GM21529 (cell line): ENCODE results near the gene INSIG1.

Source experiments
- ATAC-seq: cut with Tn5 transposase; IDR thresholded peaks from one replicate; pipeline ENCODE4 v1.9.1; 2021; ENCODE audit not compliant: unreplicated experiment

The INSIG1 gene

DNA sequence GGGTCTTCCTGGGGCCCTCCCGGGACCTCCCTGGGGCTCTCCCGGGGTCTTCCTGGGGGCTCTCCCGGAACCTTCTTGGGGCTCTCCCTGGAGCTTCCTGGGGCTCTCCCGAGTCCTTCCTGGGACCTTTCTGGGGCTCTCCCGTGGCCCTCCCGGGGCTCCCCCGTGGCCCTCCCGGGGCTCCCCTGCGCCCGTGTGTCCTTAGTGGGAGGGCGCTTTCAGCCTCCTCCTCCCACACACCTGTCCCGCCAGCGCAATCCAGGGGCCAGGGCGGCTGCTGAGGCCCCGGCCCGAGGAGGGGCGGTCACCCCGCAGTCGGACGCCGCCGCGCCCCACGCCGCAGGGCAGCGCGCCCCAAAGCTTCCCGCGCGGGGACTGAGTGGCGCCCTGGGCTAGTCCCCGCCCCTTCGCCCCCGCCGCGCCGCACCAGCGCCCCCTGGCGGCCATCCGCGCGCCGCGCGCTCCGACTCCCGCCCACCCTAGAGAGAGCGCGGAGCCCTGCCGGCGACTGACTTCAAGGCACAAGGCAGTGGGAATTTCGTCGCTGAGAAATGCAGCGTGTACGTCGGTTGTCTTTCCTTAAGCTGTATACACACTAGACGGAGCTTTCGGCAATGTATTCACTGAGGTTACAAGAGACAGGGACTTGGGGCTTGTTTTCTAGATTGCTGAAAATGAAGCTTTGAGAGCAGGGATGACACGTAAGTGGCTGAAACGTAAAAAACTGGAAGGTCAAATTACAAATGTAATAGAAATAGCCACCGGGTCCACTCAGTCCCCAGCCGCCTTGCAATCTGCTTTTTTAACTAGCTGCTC, 47.1 kb downstream of the INSIG1 start:
- ATAC-seq, result peak; percentile 84

DNA sequence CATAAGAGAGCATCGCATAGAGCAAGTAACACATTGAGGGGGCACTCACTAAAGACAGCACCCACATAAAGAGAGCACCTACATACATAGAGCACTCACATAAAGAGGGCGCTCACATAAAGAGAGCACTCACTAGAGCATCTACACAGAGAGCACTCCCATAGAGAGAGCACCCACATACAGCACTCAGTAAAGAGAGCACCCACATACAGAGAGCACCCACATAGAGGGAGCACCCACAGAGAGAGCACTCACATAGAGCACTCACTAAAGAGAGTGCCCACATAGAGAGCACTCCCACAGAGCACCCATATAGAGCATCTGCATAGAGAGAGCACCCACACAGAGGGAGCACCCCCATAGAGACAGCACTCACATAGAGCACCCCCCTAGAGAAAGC, 47.8 kb downstream of the INSIG1 start:
- ATAC-seq, result no peak

DNA sequence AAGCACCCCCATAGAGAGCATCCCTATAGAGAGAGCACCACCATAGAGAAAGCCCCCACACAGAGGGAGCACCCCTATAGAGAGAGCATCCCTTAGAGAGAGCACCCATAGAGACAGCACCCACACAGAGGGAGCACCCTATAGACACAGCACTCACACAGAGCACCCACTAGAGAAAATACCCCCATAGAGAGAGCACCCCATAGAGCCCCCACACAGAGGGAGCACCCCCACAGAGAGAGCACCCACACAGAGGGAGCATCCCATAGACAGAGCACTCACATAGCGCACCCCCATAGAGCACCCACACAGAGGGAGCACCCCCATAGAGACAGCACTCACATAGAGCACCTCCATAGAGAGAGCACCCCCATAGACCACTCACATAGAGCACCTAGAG, 48.6 kb downstream of the INSIG1 start:
- no peak for ATAC-seq

DNA sequence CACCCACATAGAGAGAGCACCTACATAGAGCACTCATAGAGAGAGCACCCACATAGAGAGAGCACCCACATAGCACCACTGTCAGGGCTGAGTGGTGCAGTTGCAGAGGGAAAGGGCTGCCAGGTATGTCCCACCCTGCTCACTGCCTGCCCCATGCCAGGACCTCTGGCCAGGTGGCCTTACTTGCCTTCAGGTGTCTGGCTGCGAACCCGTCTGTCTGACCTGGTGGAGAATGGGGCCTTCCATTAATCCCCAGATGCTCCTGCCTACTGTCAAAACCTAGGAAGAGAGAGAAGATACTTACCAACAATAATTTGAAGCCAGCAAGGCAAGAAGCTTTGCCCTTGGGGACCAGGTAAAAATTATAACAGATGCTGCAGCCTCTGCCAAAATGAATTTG, 51.1 kb downstream of the INSIG1 start:
- ATAC-seq, result no peak

DNA sequence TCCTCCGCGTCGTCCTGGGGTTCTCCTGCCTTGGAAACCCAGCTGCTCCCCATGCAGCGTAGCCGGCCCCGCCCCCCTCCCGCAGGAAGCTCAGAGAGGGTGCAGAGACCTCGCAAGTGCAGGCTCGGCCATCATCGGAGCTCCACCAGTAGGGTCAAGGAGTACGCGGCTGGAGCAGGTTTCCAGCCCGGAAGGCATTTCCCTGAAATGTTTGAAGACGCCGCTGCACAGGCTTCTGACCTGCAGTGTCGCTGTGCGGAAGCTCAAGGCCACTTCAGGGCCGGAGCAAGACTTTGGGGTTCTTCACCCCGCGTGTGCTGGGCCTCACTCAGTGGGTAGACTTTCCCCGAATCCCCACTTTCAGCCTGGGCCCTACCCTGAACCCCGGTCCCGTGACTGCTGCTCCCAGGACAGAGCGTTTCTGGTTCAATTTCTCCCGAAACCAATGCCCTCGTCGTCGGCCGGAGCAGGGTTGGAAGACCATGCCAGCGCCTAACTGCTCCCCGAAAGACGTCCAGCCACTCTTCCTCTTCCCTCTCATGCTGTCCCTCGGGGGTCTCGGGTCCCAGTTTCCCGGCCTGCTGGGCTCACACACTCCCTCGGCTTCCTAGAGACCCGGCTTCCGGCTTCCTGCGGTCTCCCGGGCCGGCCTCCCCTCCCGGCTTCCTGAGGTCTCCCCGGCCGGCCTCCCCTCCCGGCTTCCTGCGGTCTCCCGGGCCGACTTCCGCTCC, 52.1 kb downstream of the INSIG1 start:
- ATAC-seq, result no peak

DNA sequence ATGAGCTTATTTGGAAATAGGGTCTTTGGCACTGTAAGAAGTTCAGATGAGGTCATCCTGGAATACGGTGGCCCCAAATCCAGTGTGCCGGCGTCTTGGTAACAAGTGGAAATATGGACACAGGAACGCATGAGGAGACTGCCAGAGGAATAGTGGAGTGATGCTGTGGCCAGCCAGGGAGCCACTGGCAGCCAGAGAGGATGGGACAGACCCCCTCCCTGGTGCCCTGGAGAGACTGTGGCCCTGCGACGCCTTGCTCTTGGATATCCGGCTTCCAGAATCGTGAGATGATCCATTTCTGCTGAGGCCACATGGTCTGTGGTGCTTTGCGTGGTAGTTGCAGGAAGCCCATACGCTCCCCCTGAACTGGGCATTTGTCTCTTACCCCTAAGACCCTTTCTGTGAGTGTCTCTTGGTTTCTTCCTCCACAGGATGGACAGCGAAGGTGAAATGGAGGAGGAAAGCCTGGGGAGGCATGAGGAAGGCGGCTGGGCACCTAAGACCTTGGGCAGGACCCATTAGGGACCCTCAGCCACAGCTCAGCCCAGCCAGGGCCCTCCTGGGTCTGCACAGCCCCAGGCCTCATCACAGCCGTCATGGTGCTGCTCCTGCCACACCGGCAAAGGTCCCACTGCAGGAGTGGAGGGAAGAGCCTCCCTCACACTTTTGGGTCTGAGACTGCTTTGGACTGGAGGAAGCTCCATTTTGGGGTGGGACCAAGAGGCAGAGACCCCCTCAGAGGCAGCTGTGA, 53.6 kb downstream of the INSIG1 start:
- no peak for ATAC-seq

DNA sequence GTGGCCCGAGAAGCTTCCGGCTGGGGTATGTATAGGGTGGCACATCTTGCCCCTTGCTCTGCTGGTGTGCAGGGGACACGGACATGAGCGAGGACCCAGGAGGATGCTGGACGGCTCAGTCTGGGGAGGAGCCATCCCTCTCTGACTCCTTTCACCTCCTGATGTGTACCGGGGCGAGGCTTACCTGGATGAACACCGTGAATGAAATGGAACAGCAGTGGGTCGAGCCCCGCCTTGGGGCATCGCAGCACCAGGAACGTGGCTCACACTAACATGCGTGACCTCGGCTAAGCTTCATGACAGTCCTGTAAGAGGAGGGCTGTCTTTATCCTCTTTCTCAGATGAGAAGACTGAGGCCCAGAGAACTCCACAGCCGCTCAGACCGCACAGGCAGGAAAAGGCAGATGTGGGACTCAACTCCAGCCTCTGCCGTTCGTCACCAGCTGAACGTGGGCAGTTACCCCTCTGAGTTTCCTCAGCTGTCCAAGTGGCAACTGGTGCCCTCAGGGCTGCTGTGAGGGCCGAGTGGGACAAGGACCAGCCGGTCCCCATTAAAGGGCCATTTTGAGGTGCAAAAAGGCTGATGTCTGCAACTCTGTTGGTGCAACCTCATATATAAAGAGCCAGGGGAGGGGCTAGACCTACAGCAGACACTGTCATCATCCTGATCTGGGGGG, 54.5 kb downstream of the INSIG1 start:
- no peak for ATAC-seq

DNA sequence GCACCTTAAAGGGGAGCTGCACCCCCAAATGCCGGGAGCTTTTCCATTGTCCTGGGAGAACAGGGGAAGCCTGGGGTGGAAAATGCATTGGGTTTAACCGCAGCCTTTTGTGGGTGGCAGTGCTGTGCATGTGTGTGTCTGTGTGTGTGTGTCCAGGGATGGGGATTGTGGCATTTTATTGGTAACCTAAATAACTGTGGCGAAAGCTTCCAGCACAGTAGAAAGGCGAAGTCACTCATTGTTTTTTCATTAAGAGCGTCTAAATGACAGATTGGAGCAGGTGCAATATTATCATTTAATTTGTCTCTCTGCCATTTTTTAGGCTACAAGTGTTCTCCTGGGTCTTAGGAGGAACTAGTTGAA, 55.1 kb downstream of the INSIG1 start:
- no peak for ATAC-seq

DNA sequence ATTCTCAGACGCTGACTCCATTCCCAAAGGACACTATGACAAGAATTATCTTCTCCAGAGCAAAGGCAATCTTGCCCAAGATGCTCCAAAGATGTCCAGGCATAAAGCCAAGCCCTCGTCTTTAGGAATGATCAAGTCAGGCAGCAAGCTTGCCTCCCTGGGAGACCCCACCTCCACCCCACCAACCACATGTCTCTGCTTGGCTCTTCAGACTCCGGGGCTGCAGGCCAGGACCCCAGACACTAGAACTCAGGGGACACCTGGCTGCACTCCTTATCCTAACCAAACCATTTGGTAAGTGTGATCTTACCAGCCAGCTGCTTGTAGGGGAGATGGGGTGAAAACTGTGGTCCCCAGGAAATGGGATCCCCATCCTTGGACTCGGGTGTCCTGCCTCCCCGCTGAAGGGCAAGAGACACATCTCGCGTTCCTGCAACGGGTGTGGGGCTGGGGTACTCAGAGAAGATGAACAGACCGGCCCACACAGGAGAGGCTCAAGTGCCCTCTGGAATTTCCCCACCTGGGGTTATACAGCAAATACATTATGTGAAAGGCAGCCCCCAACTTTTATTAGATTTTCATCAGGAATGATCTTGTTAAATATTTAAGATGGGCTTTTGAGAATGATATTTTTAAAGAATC, 55.7 kb downstream of the INSIG1 start:
- ATAC-seq, result no peak

DNA sequence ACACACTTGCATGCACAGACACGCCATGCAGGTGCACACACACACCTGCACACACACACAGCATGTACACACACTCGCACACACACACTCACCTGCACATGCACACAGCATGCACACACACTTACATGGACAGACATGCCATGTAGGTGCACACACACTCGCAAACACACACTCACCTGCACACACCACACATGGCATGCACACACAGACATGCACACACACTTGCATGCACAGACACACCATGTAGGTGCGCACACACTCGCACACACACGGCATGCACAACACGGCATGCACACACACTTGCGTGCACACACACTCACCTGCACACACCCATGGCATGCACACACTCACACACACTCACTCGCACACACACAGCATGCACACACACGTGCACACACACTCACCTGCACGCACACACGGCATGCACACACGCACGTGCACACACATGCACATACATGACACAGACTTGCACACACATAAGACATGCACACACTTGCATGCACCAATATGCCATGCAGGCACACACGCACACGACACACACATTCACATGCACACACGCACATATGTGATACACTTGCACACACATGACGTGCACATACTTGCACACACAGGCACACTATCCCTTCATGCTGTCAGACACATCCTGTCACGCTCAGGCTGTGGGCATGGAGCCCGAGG, 56.8 kb downstream of the INSIG1 start:
- ATAC-seq, result no peak

DNA sequence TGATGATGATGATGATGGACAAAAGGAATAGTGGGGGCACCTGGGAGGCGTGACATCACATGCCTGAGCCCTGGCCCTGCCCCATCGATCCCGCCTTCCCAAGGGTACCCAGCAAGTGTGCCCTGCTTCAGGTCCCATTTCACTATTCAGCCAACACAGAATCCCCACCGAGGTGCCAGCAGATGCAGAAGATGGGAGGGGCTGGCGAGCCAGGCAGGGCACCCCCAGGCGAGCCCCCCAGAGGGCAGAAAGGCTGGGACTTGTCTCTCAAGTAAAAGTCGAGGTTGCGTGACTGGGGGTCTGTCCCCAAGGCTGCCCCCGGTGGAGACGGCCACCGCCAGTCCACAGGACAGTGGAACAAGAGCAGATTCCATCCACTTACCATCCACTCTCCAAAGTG, 57.5 kb downstream of the INSIG1 start:
- ATAC-seq, result no peak

DNA sequence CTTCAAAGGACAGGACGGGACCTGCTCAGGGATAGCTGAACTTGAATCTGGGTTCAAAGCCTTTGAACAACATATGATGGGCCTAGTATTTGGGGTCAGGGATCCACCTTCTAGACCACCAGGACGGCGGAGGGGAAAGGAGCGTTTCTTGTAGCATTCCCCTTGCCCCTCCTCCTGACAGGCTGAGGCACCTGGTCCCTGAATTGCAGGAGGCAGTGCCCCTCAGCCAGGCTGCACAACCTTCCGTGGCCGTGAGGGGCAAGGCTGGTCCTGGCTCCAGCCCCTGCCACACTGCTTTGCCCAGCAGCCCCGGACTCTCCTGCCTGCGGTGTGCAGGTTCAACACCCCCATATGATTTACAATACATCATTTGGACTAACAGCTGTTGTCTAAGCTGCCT, 58.1 kb downstream of the INSIG1 start:
- ATAC-seq, result no peak

DNA sequence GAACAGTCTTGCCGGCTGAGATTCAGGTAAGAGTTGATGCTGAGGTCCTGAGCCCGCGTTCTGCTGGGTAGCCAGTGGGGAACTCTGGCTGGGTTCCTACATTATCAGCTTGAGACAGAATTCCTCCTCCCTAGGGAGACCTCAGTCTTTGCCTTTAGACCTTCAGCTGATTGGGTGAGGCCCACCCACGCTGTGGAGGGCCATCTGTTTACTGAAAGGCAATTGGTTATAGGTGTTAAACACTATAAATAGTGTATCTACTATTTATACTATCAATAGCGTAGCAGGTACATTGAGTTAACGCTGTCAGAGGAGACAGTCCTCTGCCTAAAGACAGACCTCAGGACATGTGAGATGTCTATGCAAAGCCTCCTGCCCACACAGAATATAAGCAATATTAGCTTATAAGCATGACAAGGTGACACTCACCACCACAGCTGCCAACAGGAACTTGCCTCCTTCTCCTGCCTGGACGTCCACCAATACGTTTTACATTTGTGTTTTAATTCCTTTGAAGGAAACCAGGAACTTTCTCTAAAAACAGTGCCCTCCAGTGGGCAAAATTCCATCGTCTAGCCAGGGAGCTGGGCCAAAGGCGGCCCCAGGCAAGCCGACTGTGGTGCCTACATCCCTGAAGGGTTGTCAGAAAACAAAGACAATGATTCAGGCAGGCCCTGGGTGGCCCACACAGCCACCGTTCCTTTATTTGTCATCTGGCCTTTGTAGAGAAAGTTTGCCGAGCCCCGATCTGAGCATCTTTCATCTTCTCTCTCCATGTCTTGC, 58.8 kb downstream of the INSIG1 start:
- no peak for ATAC-seq

DNA sequence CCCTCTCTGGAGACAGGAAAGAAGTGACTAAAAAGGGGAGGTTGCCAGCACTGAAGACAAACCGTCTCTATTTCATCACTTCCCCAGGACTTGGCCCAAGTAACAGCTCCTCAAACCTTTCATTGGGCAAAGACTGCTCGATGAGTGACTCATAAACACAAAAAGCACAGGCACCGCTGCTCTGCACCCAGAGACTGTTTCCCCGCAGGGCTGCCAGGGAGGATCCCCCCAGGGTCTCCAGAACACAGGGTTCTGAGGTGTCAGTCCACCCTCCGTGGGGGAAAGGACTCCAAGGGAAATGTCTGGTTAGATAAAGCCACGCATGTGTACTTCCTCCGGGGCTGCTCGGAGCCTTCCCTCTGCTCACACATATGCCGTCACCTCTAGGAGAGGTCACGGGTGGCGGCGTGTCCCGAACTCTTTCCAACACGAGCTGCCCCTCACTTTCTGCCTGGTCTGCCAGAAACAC, 59.9 kb downstream of the INSIG1 start:
- ATAC-seq, result no peak

DNA sequence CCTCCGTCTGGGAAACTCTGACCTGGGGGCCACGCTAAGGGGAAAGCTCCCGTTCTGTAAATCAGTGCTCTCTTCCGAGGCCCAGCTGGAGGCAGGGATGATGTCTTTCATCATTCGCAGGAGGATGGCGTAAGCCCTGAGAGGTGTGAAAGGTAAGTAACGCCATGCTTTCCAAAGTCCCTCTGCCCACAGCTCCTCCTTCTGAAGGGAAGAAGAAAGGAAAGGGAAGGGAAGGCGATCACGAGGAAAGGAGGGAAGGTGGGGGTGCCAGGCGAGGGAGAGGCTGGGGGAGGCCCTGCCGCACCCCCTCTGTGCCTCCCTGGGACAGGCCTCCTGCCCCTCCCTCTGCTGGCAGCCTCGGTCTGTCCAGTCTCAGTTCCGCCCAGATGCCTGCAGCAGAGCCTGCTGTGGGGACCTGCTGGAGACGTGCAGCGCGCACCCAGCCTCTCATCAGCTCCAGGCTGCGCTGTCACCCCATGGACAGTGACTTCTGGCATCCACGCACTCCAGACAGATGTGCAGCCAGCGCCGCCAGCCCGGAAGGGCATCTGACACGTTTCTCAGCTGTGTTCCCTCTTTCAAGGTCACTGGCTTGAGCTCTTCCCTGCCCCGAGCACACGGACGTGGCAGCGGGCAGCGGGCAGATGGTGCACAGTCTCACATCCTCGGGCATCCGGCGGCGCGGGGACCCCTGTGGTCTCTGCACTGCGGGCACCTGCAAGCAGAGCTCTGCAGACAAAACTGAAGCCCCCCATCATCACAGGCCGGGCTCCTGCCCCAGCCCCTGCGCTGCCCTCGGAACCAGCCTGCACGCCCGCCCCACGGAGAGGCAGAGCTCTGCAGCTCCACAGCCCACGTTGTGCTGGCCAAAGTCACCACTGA, 60.6 kb downstream of the INSIG1 start:
- ATAC-seq, result no peak

DNA sequence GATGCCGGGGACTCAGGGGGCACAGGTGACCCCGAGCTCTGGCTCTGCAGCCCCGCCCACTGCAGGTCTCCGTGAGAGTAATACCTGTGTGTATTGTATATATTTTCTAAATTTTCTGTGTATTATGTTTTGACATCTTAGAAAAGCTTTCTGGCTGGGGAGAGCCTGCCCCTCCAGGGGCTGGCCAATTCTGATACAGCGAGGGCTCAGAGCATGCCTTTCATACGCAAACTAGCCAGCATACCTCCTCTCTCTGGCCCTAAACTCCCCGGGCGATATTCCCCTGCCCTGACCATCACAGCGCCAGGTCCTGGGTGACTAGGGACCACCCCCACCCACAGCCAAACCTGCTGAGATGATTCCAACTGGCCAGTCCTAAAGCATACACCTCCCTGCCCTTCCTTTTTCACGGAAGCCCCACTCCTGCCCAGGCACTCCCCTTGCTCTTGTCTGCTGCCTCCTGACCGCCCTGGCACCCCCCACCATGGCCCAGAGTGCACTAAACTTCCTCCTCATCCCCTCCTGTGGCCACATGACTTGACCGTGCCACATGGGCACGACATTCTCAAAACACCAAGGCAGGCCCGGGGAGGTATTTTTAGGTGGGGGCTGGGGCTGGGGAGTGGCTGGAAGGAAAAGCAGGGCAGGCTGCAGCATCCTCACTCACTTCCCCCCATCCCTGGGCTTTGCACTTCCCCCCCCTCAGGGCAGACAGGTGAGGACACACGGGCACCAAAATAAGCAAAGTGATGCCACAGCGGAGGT, 61.5 kb downstream of the INSIG1 start:
- no peak for ATAC-seq
